KBM-7 (cell line): Measurements from ENCODE around the gene BARD1.
"Not testable (repeated sequence)": the region's sequence is repeated elsewhere in the genome, so short reads cannot be mapped to it uniquely, and the experiment has no call there.

Experiments
- DNase-seq: peaks from one replicate; pipeline ENCODE4 v3.0.0-alpha.2; 2015
- in situ Hi-C: fragments of 300-500 bp; cut with MboI; formaldehyde crosslinking; loops from 2 replicates; pipeline ENCODE4 v1.14.3; 2020; ENCODE audit warnings: low sequenced_read_pairs, low pct_unique_long_range_greater_than_20kb, mixed read lengths

The BARD1 gene

DNA sequence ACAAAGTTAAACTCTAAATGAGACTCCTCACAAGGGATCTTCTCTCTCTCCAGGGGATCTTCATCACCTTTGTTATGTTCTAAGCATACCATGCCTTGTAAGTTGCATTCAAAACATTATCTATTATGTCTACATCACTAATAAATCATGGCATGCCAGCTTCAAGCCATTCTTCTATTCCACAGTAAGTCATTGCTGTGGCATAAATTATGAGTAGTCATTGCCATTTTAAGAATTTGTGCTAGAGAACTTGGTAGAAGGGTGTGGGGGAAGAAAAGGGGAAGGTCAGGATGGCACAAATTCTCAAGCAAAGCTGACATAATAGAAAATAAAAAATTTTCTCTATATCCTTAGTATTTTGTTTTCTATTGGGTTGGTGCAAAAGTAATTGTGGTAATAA lies 33.5 kb downstream of the BARD1 start:
- no peak for DNase-seq
- in situ Hi-C loops: no loop called here

DNA sequence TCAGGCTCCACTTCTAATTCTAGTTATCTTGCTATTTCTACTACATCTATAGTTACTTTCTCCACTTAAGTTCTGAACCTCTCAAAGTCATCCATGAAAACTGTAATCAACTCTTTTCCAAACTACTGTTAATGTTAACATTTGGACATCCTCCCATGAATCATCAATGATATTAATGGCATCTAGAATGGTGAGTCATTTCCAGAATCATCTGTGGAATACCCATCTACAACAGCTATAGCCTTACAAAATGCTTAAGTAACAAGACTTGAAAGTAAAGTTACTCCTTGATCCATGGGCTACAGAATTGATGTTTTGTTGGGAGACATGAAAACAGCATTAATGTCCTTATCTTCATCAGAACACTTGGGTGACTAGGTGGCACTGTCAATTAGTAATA lies 35.4 kb downstream of the BARD1 start:
- in situ Hi-C loops: no loop called here
- DNase-seq: no peak

DNA sequence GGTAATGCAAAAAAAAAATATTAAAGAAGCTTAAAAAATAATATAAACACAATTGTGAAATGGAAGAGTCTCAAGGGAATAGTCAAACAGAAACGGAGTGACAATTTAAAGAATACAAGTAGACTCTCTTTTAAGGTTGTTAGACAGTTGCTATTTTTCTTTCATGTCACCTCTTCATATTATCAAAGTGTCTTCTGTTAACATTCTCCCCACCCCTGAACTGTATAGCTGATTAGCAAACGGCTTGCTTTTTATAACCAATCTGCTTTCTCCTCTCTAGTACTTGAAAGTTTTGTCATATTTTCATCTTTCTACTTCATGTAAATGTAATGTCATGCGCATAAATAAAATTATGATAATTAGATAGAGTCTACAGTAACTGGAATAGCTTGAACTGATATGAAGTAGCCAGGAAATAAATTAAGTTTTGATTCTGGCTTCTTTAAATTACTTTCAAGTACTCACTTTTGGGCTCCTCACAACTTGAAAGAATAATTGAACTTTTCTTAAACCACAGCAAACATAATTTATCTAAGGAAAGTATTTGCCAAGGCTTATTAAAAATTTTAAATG lies 37.0 kb downstream of the BARD1 start:
- no peak for DNase-seq
- in situ Hi-C loops: no loop called here

DNA sequence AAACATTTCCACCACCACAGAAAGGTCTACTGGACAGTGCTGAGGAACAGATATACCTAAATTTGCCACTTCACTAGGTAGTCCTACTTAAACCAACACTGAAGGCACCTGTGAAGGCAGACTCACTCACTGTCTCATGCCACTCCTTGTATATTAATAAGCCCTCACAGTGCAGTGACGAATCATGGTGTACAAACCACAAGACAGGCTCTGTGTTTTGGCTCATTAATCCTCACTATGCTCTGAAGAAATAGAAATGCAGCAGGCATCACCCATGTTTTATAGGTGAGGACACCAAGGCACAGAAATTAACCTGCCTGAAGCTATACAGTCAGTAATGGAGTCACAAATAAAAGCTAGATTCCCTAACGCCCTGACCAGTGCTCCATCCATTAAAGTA lies 44.3 kb downstream of the BARD1 start:
- DNase-seq: no peak
- in situ Hi-C loops: no loop called here

DNA sequence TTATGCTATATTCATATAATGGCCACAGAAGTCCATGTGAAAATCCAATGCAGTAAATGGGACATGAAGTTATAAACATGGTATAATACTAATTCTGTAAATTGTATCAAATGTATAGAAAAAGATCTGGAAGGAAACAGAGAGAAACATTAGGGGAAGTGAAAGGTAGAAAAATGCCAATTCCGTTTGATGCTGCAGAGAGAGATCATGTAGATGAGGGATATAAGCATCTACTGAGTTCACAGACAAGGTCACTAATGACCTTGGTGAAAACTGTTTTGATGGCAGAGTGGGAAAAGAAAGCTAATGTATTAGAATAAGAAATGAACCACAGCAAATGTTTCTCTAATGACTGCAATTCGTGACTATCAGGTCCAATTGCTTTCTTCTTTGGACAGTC lies 56.0 kb downstream of the BARD1 start:
- DNase-seq: no peak
- in situ Hi-C loops: no loop called here

DNA sequence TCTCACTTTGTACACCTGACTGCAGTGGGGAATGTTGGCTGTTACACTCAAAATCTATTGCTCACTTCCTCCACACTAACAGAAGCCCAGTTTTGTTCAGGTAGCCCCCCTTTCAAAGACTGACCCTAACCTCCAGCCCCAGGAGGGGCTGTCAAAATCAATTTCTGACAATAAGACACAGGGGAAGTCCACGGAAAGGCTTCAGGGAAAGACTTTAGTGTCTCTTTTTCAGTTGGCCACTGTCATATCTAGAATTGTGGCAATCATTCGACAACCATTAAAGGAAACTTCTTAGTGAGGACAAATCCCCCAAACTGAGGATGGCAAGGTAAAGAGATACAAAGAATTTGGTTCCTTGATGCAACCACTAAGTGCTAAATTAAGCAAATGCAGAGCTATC lies 59.0 kb downstream of the BARD1 start:
- in situ Hi-C loops: no loop called here
- DNase-seq: no peak

DNA sequence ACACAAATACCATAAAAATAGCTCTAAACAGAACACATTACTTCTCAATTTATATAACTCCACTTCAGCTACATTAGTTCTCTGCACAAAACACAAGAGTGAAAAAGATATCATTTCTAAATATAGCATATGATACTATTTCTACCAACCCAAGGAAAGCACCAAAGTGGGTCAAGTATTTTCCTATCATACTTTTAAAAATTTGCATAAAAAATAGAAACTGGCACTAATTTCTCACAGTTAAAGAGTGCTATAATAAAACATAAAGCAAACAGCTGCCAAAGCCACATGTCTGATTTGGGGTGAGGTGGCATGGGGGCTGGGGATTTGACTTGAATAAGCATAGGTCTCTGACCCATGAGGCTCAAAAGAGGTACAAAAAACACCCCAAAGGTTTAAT lies 61.5 kb downstream of the BARD1 start:
- no peak for DNase-seq

DNA sequence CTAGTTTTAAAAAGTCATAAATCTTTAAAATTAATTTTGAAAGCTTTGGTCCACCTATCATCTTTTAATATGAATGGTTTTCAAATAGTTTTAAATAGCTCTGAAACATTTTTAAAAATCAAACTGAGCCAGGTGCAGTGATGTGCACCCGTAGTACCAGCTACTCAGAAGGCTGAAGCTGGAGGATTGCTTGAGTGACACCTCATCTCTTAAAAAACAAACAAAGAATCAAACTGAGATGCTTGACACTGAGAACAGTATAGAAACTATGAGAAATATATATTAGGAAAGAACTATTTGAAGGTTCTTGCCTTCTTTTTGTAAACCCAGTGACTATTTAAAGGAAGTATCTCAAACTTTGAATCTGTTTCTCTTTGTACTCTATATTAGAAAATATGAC lies 67.4 kb downstream of the BARD1 start:
- DNase-seq: no peak
- in situ Hi-C loops: no loop called here

More for the DNA sequence above, 61.5 kb downstream of the BARD1 start:
- in situ Hi-C loops: no loop called here

DNA sequence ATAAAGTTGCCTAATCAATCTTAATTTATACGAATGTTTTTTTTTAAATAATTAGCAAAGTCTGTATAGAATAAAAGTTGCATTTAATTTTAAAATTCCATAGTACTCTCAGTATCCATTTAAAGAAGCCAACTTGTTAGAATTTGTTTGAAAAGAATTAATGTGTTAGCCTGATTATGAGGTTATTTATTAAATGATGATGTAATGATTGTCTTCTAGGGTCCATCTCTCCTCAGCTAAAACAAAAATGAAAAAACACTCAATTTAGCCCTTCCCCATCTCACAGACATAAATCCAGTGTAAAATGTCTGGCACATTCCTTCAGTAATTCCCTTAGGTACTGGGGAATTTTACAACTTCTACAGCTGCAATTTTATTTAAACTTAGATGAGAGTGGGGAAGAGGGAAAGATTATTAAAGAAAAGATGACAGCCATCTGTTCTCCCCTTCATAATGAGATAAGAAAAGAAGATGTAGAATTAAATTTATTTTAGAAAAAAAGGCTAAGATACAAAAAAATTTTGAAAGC lies 68.6 kb downstream of the BARD1 start:
- in situ Hi-C loops: no loop called here
- DNase-seq: no peak

DNA sequence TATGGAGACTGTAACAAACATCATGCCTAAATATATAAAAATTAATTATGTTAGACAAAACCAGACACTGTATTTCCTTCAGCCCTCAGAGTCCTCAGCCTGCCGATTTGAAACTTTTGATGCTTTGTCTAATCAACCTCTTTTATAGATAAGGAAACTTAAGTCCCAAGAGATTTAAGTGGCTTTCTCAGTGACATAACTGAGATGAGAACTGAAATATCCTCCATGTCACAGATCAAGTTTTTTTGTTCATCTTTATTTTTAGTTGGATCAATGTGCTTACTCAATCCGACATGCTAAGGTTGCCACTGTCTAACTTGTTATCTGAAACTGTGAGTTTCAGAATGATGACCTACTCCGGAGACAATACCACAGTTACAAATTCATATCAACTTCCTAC lies 72.3 kb downstream of the BARD1 start:
- in situ Hi-C loops: no loop called here
- DNase-seq: no peak

DNA sequence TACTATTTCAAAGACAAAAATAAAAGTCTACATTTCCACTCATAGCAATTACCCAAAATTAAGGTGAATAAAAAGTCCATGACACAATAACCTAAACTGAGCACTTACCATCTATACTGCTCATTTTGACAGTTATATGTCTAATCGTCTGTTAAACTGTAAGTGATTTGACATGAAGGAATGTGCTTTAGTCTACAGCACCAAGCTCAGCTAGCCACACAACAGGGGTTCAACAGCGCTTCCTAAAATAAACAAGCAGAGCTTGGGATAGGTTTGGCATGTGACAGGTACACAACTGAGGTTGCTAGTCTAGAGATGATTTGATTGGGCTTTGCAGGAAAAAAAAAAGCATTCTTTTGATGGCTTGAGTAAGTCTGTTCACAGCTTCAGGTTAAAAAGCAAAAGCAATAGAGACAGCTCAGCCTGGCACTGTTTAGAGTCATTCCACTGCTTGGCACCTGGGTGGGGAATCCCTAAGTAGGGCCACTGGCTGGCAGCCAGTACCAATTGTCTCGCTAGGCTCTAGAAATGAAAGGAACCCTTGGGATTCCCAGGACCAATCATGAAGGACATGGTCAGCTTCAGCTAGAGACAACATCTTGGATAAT lies 78.6 kb downstream of the BARD1 start:
- DNase-seq: no peak
- in situ Hi-C loops: no loop called here

DNA sequence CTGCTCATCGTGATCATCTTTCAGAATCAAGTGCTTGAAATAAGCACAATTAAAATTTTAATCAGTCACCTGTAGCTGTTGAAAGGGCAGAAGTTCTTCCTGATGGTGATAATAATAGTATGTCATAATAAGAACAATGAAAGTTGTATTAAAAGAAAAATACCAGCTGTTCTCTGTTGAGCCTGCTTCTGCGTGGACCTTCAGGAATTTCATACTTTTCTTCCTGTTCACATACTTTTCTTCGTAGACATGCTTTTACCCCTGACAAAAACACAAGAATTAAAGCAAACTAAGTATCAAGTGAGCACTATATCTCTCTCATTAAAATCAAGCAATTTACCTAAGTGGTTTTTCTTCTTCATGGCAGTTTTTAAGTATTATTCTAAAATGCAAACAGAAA lies 79.2 kb downstream of the BARD1 start:
- DNase-seq: no peak
- in situ Hi-C loops: no loop called here

DNA sequence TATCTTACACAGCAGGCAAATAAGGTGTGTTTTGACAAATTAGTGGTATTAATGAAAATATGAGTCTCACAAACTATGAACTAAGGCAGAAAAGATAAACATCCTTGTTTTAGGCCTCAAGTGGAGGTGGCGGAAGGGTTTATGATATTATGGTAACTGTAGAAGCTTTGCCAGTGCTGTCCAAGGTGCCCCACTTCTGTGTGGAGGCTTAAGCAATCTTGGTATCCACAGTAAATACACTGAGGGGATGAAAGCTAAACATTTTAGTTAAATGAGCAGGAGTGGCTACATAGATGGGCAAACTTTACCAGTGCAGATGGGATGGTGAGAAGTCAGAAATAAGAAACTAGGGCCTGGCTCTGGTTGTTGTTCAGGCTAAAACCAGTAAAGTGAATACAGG lies 84.7 kb downstream of the BARD1 start:
- no peak for DNase-seq
- in situ Hi-C loops: no loop called here

DNA sequence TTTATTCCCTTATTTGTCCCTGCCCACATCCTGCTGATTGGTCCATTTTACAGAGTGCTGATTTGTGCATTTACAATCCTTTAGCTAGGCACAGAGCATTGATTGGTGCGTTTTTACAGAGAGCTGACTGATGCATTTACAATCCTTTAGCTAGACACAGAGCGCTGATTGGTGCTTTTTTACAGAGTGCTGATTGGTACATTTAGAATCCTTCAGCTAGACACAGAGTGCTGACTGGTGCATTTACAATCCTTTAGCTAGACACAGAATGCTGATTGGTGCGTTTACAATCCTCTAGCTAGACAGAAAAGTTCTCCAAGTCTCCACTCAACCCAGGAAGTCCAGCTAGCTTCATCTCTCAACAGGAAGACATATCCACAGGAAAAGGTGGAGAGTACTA lies 91.6 kb downstream of the BARD1 start:
- in situ Hi-C loops, DNase-seq: not testable (repeated sequence)

DNA sequence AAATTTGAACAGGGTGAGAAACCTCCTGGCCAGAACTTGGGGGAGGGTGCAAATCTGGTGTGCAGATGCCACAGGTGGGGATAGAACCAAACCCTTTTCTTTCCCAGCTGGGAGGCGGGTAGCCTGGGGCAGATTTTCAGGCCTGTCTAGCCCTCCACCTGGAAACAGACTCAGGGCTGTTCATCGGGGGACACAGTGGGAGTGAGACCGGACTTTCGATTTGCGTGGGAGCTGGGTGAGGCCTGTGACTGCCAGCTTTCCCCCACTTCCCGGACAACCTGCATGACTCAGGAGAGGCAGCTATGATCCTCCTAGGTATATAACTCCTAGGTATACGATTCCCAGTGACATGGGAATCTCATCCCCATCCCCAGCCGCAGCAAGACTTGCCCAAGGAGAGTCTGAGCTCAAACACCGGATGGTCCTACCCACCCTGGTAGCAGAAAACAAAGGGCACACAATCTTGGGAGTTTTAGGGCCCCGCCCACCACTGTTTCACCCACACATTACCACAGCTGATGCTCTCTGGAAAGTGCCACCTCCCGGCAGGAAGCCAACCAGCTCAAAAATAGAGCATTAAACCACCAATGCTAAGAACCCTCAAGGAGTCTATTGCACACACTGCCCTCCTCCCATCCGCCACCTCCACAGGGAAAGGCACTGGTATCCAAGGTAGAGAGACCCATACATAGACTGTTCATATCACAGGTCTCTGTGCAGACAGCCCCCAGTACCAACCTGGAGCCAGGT lies 92.5 kb downstream of the BARD1 start:
- in situ Hi-C loops: no loop called here
- DNase-seq: no peak

DNA sequence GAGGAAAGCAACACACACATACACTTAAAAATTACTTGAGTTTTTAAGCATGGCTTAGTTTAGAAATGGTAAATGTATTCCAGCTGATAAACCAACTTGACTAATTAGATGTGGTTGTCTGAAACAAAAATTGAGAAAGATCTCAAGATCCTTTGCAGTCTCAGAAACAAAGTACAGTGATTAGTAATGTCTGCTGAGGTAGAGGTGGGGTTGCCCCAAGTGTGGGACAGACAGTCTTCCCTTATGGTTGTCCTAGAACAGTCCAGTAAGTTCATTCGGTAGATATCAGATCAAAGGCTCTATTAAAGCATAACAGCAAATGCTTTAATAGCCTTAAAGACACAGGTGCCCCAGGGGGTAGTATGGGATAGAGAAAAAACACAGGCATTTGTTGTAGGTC lies 94.5 kb downstream of the BARD1 start:
- no peak for DNase-seq
- in situ Hi-C loops: no loop called here

DNA sequence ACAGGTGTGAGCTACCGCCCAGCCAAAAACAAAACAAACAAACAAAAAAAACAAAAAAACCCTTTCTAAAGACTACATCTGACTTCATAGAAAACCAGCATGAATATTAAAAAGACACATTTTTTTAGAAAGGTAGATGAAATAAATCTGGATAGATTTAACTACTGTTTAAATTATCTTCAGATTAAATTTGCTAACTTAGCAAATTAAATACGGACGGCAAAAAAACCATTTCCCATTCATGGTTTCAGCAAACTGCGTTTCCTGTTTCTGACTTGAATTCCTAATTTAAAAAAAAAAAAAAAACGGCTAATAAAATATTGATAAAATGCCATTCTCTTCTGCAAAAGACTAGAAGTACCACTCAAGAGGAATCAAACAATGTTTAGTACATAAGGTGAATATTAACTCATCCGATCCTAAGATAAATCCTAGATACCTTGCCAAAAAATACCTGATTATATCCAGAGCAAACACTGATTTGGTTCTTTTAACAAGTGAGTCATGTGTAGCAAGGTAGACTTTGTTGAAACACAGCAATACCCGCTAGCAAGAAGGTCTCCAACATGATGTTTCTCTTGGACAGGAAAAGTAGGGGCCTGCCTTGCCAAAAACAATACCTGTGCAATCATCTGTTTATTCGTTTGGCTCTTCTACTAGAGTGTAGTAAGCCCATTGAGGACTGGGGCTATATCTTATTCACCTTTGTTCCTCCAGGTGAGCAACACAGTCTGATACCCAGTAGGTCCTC lies 96.2 kb downstream of the BARD1 start:
- no peak for DNase-seq
- in situ Hi-C loops: no loop called here

DNA sequence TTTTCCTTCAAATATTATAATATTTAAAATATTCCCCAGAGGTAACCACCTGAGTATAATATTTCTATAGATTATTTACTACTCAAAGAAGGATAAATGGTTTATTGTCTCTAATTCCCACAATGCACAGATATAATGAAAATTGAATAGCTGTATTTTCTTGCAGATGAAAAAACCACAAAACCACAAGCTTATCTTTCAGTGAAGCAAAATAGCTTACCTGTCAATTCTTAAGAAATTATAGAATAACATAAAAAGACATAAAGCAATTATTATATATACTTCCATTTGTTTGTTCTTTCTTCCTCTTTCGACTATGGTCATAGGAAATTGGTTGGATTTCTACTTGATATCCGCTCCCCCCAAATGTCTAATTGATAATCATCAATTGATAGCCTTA lies 98.8 kb downstream of the BARD1 start:
- in situ Hi-C loops: no loop called here
- DNase-seq: no peak

DNA sequence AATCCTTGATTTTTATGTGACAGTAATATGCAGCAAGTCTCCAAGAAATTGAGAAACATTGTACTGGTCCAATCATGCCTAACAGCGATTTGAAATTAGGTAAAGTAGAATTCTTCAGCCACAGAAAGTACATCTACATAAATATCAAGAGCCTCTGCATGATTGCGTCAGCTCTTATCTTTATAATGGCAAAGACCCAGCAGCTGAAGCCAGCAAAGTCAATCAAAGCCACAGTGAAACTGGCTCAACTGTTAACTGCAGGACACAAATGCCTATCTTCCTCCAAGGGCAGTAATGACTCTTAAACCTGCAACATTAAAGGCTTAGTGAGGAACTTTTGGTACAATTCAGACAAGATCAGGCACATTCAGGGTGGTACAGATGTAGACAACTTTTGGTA lies 102.5 kb downstream of the BARD1 start:
- in situ Hi-C loops: no loop called here

DNA sequence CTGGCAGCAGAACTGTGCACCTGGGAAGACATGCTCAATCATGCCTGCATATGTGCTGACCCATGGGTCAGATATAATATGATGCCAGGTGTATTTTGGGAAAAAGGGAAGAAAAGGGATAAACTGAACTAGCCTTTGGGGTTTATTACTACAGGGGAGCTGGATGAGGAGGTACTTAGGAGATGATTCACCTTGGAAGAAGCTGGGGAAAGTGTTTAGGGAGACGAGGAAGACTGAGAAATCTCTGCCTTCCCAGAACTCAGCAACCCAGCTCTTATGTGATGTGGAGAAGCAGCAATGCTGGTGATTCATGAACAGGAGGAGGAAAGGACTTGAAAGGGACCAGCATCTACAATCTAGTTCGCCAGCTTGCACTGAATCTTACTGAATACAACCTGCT lies 110.2 kb downstream of the BARD1 start:
- in situ Hi-C loops: no loop called here
- DNase-seq: no peak

More for the DNA sequence above, 102.5 kb downstream of the BARD1 start:
- no peak for DNase-seq
